DMS79 treated with DMSO at 0.1 percent for 48 hours (cell line): Measurements from ENCODE around the gene NPTX2.
"Not testable (repeated sequence)": the region's sequence is repeated elsewhere in the genome, so short reads cannot be mapped to it uniquely, and the experiment has no call there.

Source experiments
- DNase-seq: peaks from one replicate; lab custom pipeline; 2025; lab: John Stamatoyannopoulos, UW

Gene NPTX2, protein sequence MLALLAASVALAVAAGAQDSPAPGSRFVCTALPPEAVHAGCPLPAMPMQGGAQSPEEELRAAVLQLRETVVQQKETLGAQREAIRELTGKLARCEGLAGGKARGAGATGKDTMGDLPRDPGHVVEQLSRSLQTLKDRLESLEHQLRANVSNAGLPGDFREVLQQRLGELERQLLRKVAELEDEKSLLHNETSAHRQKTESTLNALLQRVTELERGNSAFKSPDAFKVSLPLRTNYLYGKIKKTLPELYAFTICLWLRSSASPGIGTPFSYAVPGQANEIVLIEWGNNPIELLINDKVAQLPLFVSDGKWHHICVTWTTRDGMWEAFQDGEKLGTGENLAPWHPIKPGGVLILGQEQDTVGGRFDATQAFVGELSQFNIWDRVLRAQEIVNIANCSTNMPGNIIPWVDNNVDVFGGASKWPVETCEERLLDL

DNA sequence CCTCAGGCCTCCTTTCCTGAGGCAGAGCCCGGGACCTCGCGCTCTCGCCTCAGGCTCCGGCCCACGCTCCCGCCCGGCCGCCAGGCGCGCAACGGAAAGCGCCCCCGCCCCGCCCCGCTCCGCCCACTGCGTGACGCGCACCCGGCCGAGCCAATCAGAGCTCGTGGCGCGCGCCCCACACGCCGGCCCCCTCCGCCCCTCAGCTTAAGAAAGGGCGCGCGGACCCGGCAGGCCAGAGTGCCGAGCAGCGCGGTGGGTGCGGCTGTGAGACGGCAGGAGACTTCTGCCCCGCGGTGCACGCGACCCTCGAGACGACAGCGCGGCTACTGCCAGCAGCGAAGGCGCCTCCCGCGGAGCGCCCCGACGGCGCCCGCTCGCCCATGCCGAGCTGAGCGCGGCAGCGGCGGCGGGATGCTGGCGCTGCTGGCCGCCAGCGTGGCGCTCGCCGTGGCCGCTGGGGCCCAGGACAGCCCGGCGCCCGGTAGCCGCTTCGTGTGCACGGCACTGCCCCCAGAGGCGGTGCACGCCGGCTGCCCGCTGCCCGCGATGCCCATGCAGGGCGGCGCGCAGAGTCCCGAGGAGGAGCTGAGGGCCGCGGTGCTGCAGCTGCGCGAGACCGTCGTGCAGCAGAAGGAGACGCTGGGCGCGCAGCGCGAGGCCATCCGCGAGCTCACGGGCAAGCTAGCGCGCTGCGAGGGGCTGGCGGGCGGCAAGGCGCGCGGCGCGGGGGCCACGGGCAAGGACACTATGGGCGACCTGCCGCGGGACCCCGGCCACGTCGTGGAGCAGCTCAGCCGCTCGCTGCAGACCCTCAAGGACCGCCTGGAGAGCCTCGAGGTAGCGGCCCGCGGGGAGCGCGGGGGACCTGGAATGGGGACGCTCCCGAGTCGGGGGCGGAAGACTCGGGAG, at the start of gene NPTX2:
Gene NPTX2 (plus strand): TSS at position 235 of the 909 bp plus-strand sequence. CDS start 177 bp downstream, at position 412.
- peak; percentile 86 for DNase-seq

DNA sequence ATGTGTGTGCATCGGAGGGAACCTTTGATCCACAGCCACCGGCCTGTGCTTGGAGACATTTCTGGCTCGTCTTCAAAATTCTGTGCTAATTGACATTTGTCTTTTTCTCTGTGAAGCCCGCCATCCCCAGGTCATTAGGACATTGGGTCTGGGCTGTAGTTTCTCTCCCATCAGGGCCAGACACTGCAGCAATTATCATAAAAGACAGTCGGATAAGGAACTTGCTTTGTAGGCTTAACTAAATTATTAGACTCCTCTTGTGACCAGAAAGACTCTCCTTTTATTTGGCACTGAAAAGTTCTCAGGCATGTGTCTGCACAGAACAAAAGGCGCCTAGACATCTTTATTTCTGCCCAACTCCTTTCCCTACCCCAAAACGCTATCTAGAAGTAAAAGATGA, 49.1 kb upstream of the NPTX2 start:
- no peak for DNase-seq

DNA sequence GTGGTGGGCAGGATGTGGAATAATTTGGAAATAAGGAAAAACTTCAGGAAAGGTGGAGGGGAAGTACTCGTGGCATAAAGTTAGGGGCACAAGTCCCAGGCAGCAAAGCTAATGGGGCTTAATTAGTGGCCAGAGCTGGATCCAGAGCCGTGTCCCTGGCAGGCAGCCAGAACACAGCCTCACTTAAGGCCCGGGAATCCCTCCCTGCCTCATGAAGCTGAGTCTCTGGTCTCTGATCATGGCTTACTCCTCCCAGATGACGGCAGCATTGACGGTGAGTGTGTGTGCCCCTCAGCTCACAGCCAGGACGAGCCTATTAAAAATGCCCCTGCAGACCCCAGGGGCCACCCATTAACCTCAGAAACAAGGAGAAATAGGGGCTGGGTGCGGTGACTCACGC, 48.2 kb upstream of the NPTX2 start:
- peak; percentile 33 for DNase-seq

DNA sequence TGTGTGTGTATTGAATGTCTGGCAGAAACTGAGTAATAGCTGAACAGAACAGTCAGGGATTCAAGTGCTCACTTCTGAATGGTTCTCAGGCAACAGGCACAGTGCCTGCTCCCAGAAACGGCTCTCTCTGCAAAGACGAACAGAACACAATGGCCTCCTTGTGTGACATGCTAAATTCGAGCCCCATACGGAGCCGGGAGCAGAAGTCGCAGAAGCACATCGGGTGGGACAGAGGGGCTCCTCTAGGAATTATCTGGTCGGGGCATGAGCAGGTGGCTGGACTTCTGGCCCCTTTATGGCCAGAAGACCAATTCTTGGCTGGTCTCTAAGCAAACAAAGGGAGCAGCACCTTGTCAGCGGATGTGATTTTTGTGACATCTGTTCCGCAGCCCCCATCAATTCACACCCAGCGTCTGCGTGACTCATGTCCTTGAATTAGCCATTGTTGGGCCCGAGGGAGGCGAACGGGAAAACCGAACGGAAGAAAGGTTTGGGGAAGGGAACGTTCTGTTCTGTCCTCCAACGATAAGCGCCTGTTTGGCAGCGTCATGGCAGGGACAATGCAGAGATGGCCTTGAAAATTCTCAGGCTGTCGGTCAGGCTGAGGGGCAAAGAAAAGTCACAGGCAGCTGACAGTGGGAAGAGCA, 47.3 kb upstream of the NPTX2 start:
- peak; percentile 28 for DNase-seq

DNA sequence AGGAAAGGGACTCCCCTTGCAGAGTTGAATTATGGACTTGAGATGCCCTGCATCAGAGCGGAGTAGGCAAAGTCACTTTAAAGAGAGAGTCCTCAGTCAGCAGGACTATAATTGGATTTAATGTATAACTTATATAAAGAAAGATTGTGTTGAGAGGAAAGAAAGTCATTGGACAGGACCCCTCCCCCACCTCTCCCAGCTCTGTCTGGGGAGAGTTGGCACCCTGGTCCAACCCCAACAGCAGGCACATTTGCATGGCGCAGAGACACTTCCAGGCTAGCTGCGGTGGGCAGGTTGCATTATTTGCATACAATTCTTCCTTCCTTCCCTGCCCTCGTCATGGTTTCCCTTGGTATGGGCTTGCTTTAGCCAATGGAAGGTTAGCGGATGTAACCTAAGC, 46.1 kb upstream of the NPTX2 start:
- DNase-seq, result no peak

DNA sequence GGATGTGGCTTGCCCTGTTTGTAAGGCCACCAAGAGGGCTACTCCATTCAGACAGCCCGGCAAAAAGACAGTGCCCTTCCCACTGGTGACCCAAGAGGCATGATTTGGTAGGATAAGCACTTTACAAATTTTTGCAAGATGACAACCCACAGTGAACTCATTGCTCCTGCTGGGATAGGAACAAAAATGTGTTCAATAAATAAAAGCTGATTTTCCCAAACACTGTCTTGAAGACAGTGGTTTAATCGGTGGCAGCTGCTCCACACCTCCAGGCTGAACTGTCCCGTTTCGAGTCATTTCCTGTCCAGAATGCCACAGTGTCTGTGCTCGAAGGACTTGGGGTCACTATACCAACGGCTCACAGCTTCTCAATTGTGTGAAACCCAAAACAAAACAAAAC, 45.1 kb upstream of the NPTX2 start:
- no peak for DNase-seq

DNA sequence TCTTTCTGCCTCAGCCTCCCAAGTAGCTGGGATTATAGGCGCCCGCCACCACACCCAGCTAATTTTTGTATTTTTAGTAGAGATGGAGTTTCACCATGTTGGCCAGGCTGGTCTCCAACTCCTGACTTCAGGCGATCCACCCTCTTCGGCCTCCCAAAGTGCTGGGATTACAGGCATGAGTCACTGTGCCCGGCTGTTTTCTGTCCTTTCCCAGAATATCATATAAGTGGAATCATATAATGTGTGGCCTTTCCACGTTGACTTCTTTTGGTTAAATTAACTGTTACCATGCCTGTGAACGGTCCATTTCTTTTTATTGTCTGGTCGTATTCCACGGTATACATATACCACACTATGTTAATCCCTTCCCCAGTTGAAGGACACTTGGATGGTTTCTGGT, 44.4 kb upstream of the NPTX2 start:
- DNase-seq, result not testable (repeated sequence)

DNA sequence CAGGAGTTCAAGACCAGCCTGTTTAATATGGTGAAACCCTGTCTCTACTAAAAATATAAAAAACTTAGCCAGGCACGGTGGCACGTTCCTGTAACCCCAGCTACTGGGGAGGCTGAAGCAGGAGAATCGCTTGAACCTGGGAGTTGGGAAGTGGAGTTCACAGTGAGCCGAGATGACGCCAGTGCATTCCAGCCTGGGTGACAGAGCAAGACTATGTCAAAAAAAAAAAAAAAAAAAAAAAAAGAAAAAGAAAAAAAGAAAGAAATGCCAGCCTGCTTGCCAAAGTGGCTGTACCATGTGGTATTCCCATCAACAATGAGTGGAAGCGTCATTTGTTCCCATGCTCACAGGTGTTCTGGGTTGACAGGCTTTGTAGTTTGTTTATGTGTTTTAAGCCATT, 43.3 kb upstream of the NPTX2 start:
- DNase-seq, result no peak

DNA sequence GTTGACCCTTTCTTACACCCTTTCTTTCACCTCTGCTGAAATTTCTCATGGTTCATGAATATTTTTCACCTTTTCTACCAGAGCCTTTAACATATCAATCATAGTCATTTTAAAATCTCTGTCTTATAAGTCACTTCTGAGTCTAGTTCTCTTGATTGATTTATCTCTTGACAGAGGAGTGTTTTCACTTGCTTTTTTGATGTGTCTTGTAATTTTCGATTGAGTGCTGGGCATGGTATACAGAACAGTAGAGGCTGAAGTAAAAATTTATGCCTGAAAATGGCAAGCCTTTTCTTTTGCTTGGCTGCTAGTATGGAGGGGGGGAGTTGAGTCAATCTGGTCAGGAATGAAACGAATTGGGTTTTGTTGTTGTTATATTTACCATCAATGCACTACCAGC, 41.2 kb upstream of the NPTX2 start:
- DNase-seq, result no peak

DNA sequence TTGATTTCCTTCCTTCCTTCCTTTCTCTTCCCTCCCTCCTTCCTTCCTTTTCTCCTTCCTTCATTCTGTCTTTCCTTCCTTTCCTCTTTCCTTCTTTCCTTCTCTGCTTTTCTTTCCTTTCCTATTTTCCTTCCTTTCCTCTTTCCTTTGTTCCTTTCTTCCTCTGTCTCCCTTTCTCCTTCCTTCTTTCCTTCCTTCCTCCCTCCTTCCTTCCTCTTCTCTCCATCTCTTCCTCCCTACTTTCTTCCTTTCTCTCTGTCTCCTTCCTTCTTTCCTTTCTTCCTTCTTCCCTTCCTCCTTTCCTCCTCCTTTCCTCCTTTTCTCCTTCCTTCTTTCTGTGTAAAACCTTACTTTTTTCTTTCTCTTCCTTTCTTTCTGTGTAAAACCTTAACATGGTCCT, 32.3 kb upstream of the NPTX2 start:
- DNase-seq, result no peak

DNA sequence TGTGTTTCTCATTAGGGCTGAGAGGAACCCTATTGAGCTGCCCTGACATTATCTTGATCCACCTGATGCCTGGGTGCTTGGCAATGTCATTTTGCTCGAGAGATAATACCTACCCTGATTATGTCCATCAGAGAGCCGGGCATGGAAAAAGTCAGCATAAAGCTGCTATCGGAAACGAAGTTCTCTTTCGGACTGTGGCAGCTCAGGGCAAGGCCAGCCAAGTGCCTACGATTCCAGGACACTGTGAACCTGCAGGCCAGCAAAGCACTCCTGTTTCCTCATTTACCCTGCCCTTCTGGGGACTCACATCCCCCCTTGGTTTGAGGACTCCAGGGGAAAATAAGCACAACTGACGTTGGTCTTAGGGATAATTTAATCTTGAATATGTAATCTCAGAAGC, 25.2 kb upstream of the NPTX2 start:
- no peak for DNase-seq

DNA sequence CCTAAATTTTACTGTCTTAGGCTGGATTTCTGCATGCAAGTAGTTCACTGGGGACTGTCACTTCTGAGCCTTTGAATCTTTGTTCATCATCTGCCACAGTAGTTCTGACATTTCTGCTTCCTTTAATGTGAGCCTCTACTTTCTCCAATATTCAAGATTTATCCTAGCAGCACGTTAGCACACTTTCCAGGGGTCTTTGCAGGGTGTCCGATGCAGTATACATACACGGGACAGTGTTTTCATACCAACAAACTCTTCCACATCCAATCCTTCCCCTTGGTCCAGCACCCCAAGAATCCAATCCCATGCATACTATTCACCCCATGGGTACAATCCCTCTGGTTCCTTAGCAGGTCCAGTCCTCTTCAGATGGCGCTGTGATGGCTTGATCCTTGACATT, 22.7 kb upstream of the NPTX2 start:
- no peak for DNase-seq

DNA sequence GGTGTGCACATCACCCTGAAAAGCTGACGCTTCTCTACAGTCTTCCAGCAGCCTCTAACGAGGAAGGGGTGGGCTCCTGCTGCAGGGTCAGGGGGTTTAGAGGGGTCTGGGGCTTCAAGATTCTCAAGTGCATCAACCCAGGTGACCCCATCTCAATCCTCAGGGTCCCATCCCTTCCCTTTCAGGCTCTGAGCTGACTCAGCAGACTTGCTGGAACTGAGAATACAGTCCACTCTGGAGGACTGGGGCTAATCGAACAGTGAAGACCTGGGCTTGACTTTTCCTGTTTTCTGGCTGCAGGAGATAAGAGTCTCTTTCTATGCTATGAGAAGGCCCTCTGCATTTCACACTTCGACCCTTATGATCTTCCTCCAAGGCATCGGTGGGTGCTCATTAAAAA, 22.3 kb upstream of the NPTX2 start:
- DNase-seq, result no peak

DNA sequence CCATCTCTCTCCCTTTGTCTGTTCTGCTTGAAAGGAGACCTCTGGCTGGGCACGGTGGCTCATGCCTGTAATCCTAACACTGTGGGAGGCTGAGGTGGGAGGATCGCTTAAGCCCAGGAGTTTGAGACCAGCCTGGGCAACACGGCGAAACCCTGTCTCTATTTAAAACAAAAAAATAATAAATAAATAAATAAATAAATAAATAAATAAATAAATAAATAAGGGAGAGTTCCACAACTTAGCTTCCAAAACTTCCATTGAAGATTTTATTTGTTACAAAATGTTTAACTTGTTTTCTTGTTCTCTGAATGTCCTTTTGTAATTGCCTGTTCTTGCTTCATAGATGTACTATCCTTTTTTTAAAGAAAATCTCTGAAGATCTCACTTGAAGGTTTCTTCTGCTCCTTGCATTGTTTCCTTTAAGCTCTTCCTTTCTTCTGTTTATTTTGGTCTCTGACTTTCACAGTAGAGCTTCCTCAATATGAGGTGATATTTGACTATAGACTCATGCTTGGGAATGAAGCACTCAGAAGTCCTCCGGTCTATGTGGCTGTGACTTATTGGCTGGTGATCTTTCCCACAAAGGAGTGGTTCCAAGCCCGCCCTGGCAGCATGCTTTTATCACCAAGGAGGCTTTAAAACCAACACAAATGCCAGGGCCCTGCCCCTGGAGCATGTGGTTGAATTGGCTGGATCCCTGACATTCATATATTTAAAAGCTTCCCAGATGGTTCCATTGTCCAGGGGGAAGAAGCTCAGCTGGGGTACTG, 18.1 kb upstream of the NPTX2 start:
- no peak for DNase-seq

DNA sequence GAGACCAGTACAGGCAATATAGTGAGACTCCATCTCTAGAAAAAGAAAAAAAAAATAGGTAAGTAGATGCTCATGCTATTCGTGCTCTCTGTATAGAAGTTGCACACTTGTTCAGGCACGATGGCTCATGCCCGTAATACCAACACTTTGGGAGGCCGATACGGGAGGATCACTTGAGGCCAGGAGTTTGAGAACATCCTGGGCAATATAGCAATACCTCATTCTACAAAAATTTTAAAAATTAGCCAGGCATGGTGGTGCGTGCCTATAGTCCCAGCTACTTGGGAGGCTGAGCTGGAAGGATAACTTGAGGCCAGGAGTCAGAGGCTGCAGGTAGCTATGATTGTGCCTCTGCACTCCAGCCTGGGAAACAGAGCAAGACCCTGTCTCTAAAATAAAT, 17.2 kb upstream of the NPTX2 start:
- no peak for DNase-seq

DNA sequence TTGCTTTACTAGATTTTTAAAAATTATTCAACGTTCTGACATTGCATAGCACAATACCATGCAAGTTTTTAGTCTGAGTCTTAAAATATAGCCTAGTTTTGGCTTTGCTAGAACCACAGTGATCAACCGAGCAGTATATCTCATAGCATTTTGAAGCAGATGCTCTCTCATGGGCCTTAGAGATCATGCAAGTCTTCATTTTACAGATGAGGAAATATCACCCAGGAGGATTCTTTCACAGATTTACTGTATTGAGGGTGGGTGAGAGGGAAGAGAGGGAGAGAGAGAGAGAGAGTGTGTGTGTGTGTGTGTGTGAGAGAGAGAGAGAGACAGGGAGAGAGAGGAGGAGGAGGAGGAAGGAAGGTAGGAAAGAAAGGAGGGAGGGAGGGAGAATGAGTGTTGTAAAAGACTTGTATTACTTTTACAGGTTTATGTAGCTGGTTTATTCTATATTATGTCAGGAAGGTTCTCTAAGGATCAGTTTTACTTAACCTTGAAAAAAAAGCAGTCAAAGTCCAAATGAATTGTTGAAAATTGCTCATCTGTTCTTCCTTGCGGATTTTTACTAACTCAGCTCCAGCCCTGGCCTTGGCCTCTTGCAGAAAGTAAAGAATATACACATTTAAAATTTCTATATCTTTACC, 14.2 kb upstream of the NPTX2 start:
- DNase-seq, result no peak

DNA sequence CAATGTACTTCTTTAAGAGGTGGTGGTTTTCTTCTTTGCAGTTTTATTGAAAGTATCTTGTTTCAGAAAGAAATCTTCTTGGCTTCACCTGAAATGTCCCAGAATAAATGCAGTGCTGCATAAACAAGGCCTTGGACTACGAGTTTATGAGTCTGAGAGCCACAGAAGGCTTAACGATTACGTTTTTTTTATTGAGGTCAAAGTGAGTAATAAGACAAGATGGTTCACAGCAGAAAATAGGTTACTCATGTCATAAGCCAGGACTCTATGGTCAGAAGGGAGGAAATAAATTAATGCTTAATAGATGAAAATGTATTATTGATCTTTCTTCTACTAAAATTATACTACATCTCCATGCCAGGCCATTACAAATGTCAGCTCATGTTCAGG, 13.7 kb upstream of the NPTX2 start:
- no peak for DNase-seq

DNA sequence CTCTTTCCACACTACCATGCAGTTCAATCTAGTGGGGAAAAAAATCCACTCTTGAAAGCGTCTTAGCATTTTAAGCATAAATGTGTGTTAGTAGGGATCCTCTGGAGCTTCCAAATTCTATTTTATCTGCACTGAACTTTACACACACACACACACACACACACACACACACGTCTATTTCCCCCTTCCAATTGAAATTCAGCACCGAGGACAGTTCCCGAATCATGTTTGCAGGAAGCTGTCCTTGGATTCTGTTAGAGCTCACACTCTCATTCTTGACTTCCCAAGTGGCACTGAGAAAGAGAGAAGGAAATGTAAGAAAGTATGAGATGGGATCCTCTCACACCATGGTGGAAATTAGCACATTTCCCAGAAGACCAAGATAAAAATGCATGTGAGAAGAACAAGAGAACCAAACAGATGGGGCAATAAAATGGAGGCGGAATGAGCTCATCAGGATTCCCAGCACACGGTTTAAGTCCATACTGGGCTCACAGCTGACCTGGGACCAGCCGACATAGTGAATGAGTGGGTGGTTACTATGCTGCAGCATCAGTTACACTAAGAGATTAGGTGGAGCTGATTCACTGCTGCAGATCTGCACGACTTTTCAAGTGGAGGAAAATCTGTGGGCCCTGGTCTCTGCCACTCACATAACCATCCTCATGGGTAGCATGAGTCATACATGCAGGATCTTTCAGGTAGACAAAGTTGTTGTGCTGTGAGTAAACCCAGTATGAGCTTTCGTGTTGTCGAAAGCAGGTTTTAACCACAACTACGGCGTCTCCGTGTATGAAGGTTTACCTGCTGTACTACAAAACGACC, 3.3 kb upstream of the NPTX2 start:
- DNase-seq, result no peak

DNA sequence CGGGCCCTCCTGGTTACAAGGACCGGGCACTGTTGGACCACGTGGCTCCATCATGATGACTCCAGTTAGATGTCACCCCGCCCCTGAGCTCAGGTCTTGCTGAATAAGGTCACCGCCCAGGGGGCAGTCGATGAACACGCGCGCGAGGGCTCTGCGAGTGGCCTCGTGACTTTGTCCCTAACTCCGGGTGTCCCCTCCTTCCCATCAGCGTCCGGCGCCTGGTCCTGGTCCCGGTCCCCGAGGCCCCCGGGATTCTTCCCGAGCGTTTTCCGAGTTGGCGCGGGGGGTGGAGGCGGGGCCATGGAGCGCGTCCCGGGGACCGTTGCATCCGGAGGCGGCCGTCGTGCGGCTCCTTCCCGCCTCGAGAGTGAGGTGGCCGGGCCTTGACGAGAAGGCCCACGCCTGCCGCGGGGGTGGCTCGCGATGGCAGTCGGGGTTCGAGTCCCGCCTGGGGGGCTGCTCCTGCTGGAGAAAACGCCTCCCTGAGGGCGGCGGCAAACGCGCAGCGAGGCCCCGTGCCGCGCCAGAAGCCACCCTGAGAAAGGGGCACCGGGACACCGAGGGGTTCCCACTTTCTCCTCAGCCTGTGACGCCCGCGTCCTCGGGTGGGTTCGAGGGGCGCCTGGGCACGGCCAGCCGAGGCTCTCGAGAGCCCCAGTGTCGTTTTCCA, 569 bp upstream of the NPTX2 start:
- DNase-seq, result peak; percentile 26

DNA sequence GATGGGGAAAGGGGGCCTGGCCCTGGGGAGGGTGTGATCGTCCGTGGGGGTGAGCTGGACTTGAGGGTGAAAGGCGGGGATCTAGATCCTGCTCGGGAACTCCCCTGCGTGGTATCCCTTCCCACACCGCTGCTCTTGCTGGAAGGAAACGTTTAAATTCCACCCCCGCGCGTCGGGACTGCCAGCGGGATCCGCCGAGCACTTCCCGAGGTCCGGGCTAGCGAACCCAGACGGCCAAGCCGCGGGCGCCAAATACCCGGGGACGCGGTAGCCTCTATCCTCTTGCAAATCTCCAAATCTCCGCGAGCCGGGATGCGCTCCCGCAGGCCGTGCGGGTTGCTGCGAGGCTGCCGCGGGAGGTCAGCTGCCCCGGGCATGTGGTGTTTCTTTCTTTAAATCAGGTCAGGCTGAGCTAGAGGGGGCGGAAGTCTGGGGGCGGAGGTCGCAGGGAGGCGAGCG, 904 bp downstream of the NPTX2 start:
- DNase-seq, result no peak
